PC-3 (cell line): ENCODE measurements around the gene HNRNPF.

Experiments
- EZH2 ChIP-seq: fragments of 300-600 bp; sonication (generic); IDR thresholded peaks from one replicate; pipeline ENCODE4 v1.6.1; 2017; ENCODE audit warnings: antibody characterized with exemption, mild to moderate bottlenecking, low read length; ENCODE audit not compliant: unreplicated experiment
- EZH2phosphoT487 ChIP-seq: fragments of 300-600 bp; sonication (generic); IDR thresholded peaks from 2 replicates; pipeline ENCODE4 v1.6.1; 2018; ENCODE audit warnings: mild to moderate bottlenecking, antibody characterized with exemption, low read length, borderline replicate concordance
- TF ChIP-seq, protein P1 (sequence below): fragments of 300-600 bp; sonication (generic); conservative IDR thresholded peaks from 2 replicates; pipeline ENCODE4 v1.5.1; 2017; ENCODE audit warnings: antibody characterized with exemption, low read depth, mild to moderate bottlenecking, low read length

DNA sequence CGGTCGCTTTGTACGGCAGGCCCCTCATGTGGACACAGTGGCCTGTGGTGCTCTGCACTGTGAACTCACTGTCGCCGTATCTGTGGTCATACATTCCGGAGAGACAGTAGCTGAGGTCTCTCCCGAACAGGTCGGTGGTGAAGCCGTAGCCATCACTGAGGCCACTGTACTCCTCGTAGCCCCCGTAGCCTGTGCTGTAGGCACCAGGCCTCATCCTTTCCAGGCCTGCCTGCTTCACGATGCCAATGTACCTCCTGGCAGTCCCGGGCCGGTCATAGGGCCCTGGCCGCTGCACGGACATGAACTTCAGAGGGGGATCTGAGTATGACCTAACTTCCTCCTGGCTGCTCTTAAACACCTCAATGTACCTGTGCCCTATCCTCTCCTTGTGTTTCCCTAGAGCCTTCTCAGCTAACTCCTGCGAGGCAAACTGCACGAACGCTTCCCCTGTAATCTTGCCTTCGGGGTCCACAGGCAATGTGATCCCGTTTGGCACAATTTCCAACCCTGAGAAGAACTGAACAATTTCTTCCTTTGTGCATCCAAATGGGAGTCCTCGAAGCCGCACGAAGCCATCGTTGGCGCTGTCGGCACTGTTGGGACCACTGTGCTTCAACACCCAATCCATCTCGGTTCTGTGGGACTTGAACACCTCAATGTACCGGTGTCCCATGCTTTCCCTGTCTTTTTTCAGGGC, 21.9 kb downstream of the HNRNPF start:
- TF ChIP-seq EZH2phosphoT487 (no peak), EZH2 (no peak)
- TF ChIP-seq, protein P1, sequence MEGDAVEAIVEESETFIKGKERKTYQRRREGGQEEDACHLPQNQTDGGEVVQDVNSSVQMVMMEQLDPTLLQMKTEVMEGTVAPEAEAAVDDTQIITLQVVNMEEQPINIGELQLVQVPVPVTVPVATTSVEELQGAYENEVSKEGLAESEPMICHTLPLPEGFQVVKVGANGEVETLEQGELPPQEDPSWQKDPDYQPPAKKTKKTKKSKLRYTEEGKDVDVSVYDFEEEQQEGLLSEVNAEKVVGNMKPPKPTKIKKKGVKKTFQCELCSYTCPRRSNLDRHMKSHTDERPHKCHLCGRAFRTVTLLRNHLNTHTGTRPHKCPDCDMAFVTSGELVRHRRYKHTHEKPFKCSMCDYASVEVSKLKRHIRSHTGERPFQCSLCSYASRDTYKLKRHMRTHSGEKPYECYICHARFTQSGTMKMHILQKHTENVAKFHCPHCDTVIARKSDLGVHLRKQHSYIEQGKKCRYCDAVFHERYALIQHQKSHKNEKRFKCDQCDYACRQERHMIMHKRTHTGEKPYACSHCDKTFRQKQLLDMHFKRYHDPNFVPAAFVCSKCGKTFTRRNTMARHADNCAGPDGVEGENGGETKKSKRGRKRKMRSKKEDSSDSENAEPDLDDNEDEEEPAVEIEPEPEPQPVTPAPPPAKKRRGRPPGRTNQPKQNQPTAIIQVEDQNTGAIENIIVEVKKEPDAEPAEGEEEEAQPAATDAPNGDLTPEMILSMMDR: no peak
